Neuronal stem cell (in vitro differentiated cells): ENCODE data around the gene RPS15.

ENCODE experiments used
- DNase-seq: peaks from one replicate; pipeline ENCODE4 v3.0.0-alpha.2; 2013; ENCODE audit warnings: low spot score
- H2AFZ ChIP-seq: one replicate; pipeline ENCODE4 v1.6.1; 2013; ENCODE audit warnings: mild to moderate bottlenecking, low read length, inconsistent platforms
- H2AK5ac ChIP-seq: 2 replicates; pipeline ENCODE4 v1.6.1; 2013; ENCODE audit warnings: low read depth, mild to moderate bottlenecking, inconsistent platforms, low read length, moderate library complexity, mixed read lengths
- H2BK120ac ChIP-seq: 2 replicates; pipeline ENCODE4 v1.6.1; 2013; ENCODE audit warnings: low read depth, mild to moderate bottlenecking, inconsistent platforms, low read length, moderate library complexity, mixed read lengths
- H2BK12ac ChIP-seq: one replicate; pipeline ENCODE4 v1.6.1; 2013; ENCODE audit warnings: low read length, inconsistent platforms
- H2BK15ac ChIP-seq: 2 replicates; pipeline ENCODE4 v1.6.1; 2013; ENCODE audit warnings: mild to moderate bottlenecking, low read length, inconsistent platforms, mixed read lengths
- H2BK5ac ChIP-seq: one replicate; pipeline ENCODE4 v1.6.1; 2013; ENCODE audit warnings: inconsistent platforms, mild to moderate bottlenecking, low read length, moderate library complexity
- H3K14ac ChIP-seq: one replicate; pipeline ENCODE4 v1.6.1; 2013; ENCODE audit warnings: low read length, inconsistent platforms
- H3K18ac ChIP-seq: 2 replicates; pipeline ENCODE4 v1.6.1; 2013; ENCODE audit warnings: low read length, inconsistent platforms
- H3K23ac ChIP-seq: 2 replicates; pipeline ENCODE4 v1.6.1; 2013; ENCODE audit warnings: low read depth, mild to moderate bottlenecking, mixed read lengths, low read length, inconsistent platforms; ENCODE audit not compliant: poor library complexity
- H3K27ac ChIP-seq: replicated peaks from 3 replicates; pipeline ENCODE4 v1.5.1; 2013; ENCODE audit warnings: low read length, inconsistent platforms
- H3K27me3 ChIP-seq, 3 experiments: 2 replicates each; pipeline ENCODE4 v1.6.1; 2013; ENCODE audit warnings: low read length in 3 of 3, mild to moderate bottlenecking in 2 of 3, inconsistent platforms in 1 of 3, low read depth in 1 of 3, mixed read lengths in 1 of 3, moderate library complexity in 1 of 3; ENCODE audit not compliant: control insufficient read depth in 3 of 3, insufficient read depth in 3 of 3
- H3K36me3 ChIP-seq, 2 donors: replicated peaks in 1 of 2; 2 replicates each; pipeline ENCODE4 v1.6.1; 2013; ENCODE audit warnings: low read length in 2 of 2; ENCODE audit not compliant: control insufficient read depth in 2 of 2, insufficient read depth in 2 of 2
- H3K4ac ChIP-seq: 2 replicates; pipeline ENCODE4 v1.6.1; 2013; ENCODE audit warnings: inconsistent platforms, mild to moderate bottlenecking, low read length, moderate library complexity
- H3K4me1 ChIP-seq, 2 donors: 1 replicate in 1 of 2; 2 replicates in 1 of 2; pipeline ENCODE4 v1.6.1; 2013; ENCODE audit warnings: low read length in 2 of 2, low read depth in 1 of 2; ENCODE audit not compliant: control insufficient read depth in 2 of 2, insufficient read depth in 1 of 2
- H3K4me2 ChIP-seq: one replicate; pipeline ENCODE4 v1.6.1; 2013; ENCODE audit warnings: mild to moderate bottlenecking, low read length, inconsistent platforms; ENCODE audit not compliant: insufficient read depth, poor library complexity, severe bottlenecking
- H3K4me3 ChIP-seq, 2 donors: 2 replicates each; pipeline ENCODE4 v1.5.1; 2013; ENCODE audit warnings: low read length in 2 of 2, mild to moderate bottlenecking in 2 of 2, inconsistent platforms in 1 of 2, moderate library complexity in 1 of 2
- H3K79me1 ChIP-seq: one replicate; pipeline ENCODE4 v1.6.1; 2013; ENCODE audit warnings: low read depth, mild to moderate bottlenecking, inconsistent platforms, low read length, moderate library complexity
- H3K9ac ChIP-seq: one replicate; pipeline ENCODE4 v1.6.1; 2013; ENCODE audit warnings: mild to moderate bottlenecking, low read depth, low read length, inconsistent platforms; ENCODE audit not compliant: poor library complexity
- H3K9me3 ChIP-seq, 2 donors: replicated peaks in 1 of 2; 2 replicates each; pipeline versions ENCODE3 to v1.6.1; 2013; ENCODE audit warnings: low read length in 2 of 2, mild to moderate bottlenecking in 2 of 2, inconsistent platforms in 1 of 2, low read depth in 1 of 2, mixed read lengths in 1 of 2, moderate library complexity in 1 of 2; ENCODE audit not compliant: control insufficient read depth in 2 of 2, insufficient read depth in 1 of 2
- H4K8ac ChIP-seq: one replicate; pipeline ENCODE4 v1.6.1; 2013; ENCODE audit warnings: low read depth, mild to moderate bottlenecking, inconsistent platforms, low read length, moderate library complexity
- H4K91ac ChIP-seq: one replicate; pipeline ENCODE4 v1.6.1; 2013; ENCODE audit warnings: low read length, low read depth, mild to moderate bottlenecking, inconsistent platforms; ENCODE audit not compliant: poor library complexity
- WGBS, 2 donors: extraction: QIAGEN DNeasy Blood & Tissue Kit; methylation state at CpG; one replicate each; pipeline ENCODE4 v1.1.7; 2013; ENCODE audit warnings: missing lambda C conversion rate in 2 of 2, mixed read lengths in 1 of 2; ENCODE audit not compliant: insufficient read length in 2 of 2, insufficient replicate concordance in 1 of 2; ENCODE audit errors: extremely low coverage in 2 of 2; 5-methylcytosine and 5-hydroxymethylcytosine counted together

The RPS15 gene

GRCh38 chr19:1428738-1429391, 9.3 kb upstream of the RPS15 start:
- no peak overlapping the region for H2BK120ac ChIP-seq
- WGBS, 2 donors = no CpG with 5 or more reads among the region's 41 CpGs
- H3K18ac ChIP-seq = peak overlapping the region; percentile 17
- no peak overlapping the region for H3K14ac ChIP-seq
- H3K4me3 ChIP-seq = no peak overlapping the region
- H2BK15ac ChIP-seq = no peak overlapping the region
- H3K23ac ChIP-seq = peak overlapping the region; percentile 73
- DNase-seq = no peak
- H3K4ac ChIP-seq = no peak overlapping the region
- no peak overlapping the region for H4K91ac ChIP-seq
- no peak overlapping the region for H3K9ac ChIP-seq
- no peaks in the 10 kb centered on the region for H3K27me3 ChIP-seq
- H4K8ac ChIP-seq = no peak overlapping the region
- H2BK12ac ChIP-seq = no peak overlapping the region
- peak overlapping the region; percentile 24 for H2BK5ac ChIP-seq
- no peak overlapping the region for H2AFZ ChIP-seq
- peaks cover 27% of the 10 kb centered on the region for H3K79me1 ChIP-seq
- no peak overlapping the region for H3K4me2 ChIP-seq
- no peak overlapping the region for H3K27ac ChIP-seq
- peaks cover 10 to 19% of the 10 kb centered on the region in 2 donors for H3K4me1 ChIP-seq
- peak overlapping the region; percentile 46 for H2AK5ac ChIP-seq
- H3K36me3 ChIP-seq = peaks cover 51 to 85% of the 10 kb centered on the region in 2 donors
- no peaks in the 10 kb centered on the region for H3K9me3 ChIP-seq

GRCh38 chr19:1429750-1430149, 8.4 kb upstream of the RPS15 start:
- H3K9ac ChIP-seq = no peak overlapping the region
- no peak overlapping the region for H3K27ac ChIP-seq
- no peak overlapping the region for H2AFZ ChIP-seq
- no peak overlapping the region for H2BK15ac ChIP-seq
- no peaks in the 10 kb centered on the region for H3K9me3 ChIP-seq
- no peak overlapping the region for H3K18ac ChIP-seq
- no peak overlapping the region for H3K23ac ChIP-seq
- no peak overlapping the region for H4K8ac ChIP-seq
- peaks cover 21% of the 10 kb centered on the region for H3K79me1 ChIP-seq
- H3K4ac ChIP-seq = no peak overlapping the region
- DNase-seq = no peak
- H4K91ac ChIP-seq = no peak overlapping the region
- no peak overlapping the region for H3K4me3 ChIP-seq
- H3K36me3 ChIP-seq = peaks cover 53 to 92% of the 10 kb centered on the region in 2 donors
- no peak overlapping the region for H3K14ac ChIP-seq
- no peak overlapping the region for H2BK12ac ChIP-seq
- no peak overlapping the region for H3K4me2 ChIP-seq
- WGBS, 2 donors = no CpG with 5 or more reads among the region's 14 CpGs
- H2BK120ac ChIP-seq = no peak overlapping the region
- H2BK5ac ChIP-seq = peak overlapping the region; percentile 22
- peaks cover 5 to 11% of the 10 kb centered on the region in 2 donors for H3K4me1 ChIP-seq
- H3K27me3 ChIP-seq = no peaks in the 10 kb centered on the region
- H2AK5ac ChIP-seq = no peak overlapping the region

- Histone ChIP-seq H2BK12ac (no peak overlapping the region), H3K4me2 (no peak overlapping the region), H3K23ac (no peak overlapping the region), H2BK5ac (no peak overlapping the region), H3K4me3 (no peak overlapping the region), H3K36me3 (peaks cover 50 to 92% of the 10 kb centered on the region in 2 donors), H3K14ac (no peak overlapping the region), H3K18ac (no peak overlapping the region), H3K4ac (no peak overlapping the region), H3K9me3 (no peaks in the 10 kb centered on the region), H3K27me3 (no peaks in the 10 kb centered on the region), H3K4me1 (peaks cover 3 to 6% of the 10 kb centered on the region in 2 donors), H4K91ac (no peak overlapping the region), H2BK15ac (no peak overlapping the region), H4K8ac (no peak overlapping the region), H2BK120ac (no peak overlapping the region), H3K79me1 (peaks cover 17% of the 10 kb centered on the region), H3K9ac (peak overlapping the region; percentile 60), H3K27ac (no peak overlapping the region), H2AK5ac (no peak overlapping the region), H2AFZ (no peak overlapping the region)
- DNase-seq = no peak
- WGBS, 2 donors = no CpG with 5 or more reads among the region's 14 CpGs
Measured at GRCh38 chr19:1430246-1430645, 8.0 kb upstream of the RPS15 start.

GRCh38 chr19:1431759-1432506, 6.3 kb upstream of the RPS15 start:
- H3K79me1 ChIP-seq = peaks cover 14% of the 10 kb centered on the region
- no peak overlapping the region for H4K8ac ChIP-seq
- no peaks in the 10 kb centered on the region for H3K4me1 ChIP-seq
- H2AK5ac ChIP-seq = no peak overlapping the region
- H2BK12ac ChIP-seq = no peak overlapping the region
- H4K91ac ChIP-seq = no peak overlapping the region
- H3K27ac ChIP-seq = no peak overlapping the region
- H3K4me3 ChIP-seq = peak overlapping the region in 1 of 2 donors; percentile 38
- DNase-seq = no peak
- H3K9me3 ChIP-seq = no peaks in the 10 kb centered on the region
- H2BK120ac ChIP-seq = no peak overlapping the region
- H3K18ac ChIP-seq = no peak overlapping the region
- no peak overlapping the region for H2BK5ac ChIP-seq
- peaks cover 51 to 82% of the 10 kb centered on the region in 2 donors for H3K36me3 ChIP-seq
- no peaks in the 10 kb centered on the region for H3K27me3 ChIP-seq
- WGBS, 2 donors = no CpG with 5 or more reads among the region's 24 CpGs
- H2AFZ ChIP-seq = no peak overlapping the region
- H3K4ac ChIP-seq = peak overlapping the region; percentile 66
- H3K9ac ChIP-seq = no peak overlapping the region
- no peak overlapping the region for H2BK15ac ChIP-seq
- H3K14ac ChIP-seq = no peak overlapping the region
- peak overlapping the region; percentile 65 for H3K23ac ChIP-seq
- no peak overlapping the region for H3K4me2 ChIP-seq
